IMR-90 (cell line): ENCODE measurements around the gene LGALS9. TPM values are rescaled to one million over a fixed set of nuclear protein-coding genes. Genes with fewer than 3 reads are reported as not detected.

ENCODE experiments used
- ATAC-seq: fragments of 200-7000 bp; cut with Tn5 transposase; 2 replicates; pipeline ENCODE4 v1.9.1; 2020; ENCODE audit warnings: low read depth, mild to moderate bottlenecking, moderate library complexity
- BruUV-seq: library from RNA; stranded (reverse); fragments of 400-500 nt; replicated peaks from 2 replicates; lab custom pipeline; 2021; lab: Mats Ljungman, UMichigan
- CTCF ChIA-PET: fragments of 300-600 bp; formaldehyde crosslinking; extraction: SDS; loops from one replicate; lab custom pipeline; 2021; ENCODE audit warnings: antibody characterized with exemption; lab: Yijun Ruan, JAX
- POLR2A ChIA-PET: fragments of 300-600 bp; sonication (Branson Sonifier 250); formaldehyde crosslinking; loops from one replicate; lab custom pipeline; 2022; ENCODE audit warnings: antibody characterized with exemption; ENCODE audit not compliant: unreplicated experiment; lab: Charles Lee
- DNase-seq: peaks from one replicate; pipeline ENCODE4 v3.0.0; 2013
- H2AFZ ChIP-seq: replicated peaks from 2 replicates; pipeline ENCODE3; 2013; ENCODE audit warnings: low read length, mild to moderate bottlenecking; ENCODE audit not compliant: poor library complexity
- H2AK5ac ChIP-seq: 2 replicates; pipeline ENCODE4 v1.6.1; 2013; ENCODE audit warnings: low read depth, low read length, inconsistent platforms
- H2AK9ac ChIP-seq: replicated peaks from 2 replicates; pipeline ENCODE3; 2013; ENCODE audit warnings: mild to moderate bottlenecking, low read depth, low read length, moderate library complexity; ENCODE audit not compliant: poor library complexity
- H2BK120ac ChIP-seq: 2 replicates; pipeline ENCODE4 v1.6.1; 2013; ENCODE audit warnings: low read depth, low read length, inconsistent platforms
- H2BK15ac ChIP-seq: 3 replicates; pipeline ENCODE4 v1.6.1; 2013; ENCODE audit warnings: low read depth, low read length, inconsistent platforms
- H2BK20ac ChIP-seq: 2 replicates; pipeline ENCODE4 v1.6.1; 2013; ENCODE audit warnings: low read depth, mild to moderate bottlenecking, inconsistent platforms, low read length, moderate library complexity
- H2BK5ac ChIP-seq: 2 replicates; pipeline ENCODE4 v1.6.1; 2013; ENCODE audit warnings: mild to moderate bottlenecking, low read depth, low read length, inconsistent platforms; ENCODE audit not compliant: poor library complexity, severe bottlenecking
- H3K14ac ChIP-seq: replicated peaks from 2 replicates; pipeline ENCODE4 v1.6.1; 2013; ENCODE audit warnings: low read depth, low read length, inconsistent platforms
- H3K18ac ChIP-seq: 2 replicates; pipeline ENCODE4 v1.6.1; 2013; ENCODE audit warnings: low read depth, low read length, control low read depth
- H3K23ac ChIP-seq: 2 replicates; pipeline ENCODE4 v1.6.1; 2013; ENCODE audit warnings: low read depth, low read length, inconsistent platforms
- H3K27ac ChIP-seq: 2 replicates; pipeline ENCODE4 v1.5.1; 2013; ENCODE audit warnings: mild to moderate bottlenecking, control low read depth, low read length; ENCODE audit not compliant: insufficient read depth
- H3K27me3 ChIP-seq: 2 replicates; pipeline ENCODE4 v1.6.1; 2013; ENCODE audit warnings: low read length; ENCODE audit not compliant: control insufficient read depth, insufficient read depth
- H3K36me3 ChIP-seq: 2 replicates; pipeline ENCODE4 v1.6.1; 2013; ENCODE audit warnings: low read length, mixed read lengths; ENCODE audit not compliant: control insufficient read depth, insufficient read depth
- H3K4ac ChIP-seq: 2 replicates; pipeline ENCODE4 v1.6.1; 2013; ENCODE audit warnings: low read depth, low read length, inconsistent platforms
- H3K4me1 ChIP-seq: 2 replicates; pipeline ENCODE4 v1.6.1; 2013; ENCODE audit warnings: low read length, mixed read lengths; ENCODE audit not compliant: control insufficient read depth, insufficient read depth
- H3K4me2 ChIP-seq: 2 replicates; pipeline ENCODE4 v1.6.1; 2013; ENCODE audit warnings: low read depth, mild to moderate bottlenecking, control low read depth, low read length, moderate library complexity
- H3K4me3 ChIP-seq: 2 replicates; pipeline ENCODE4 v1.5.1; 2013; ENCODE audit warnings: low read depth, mild to moderate bottlenecking, control low read depth, low read length, moderate library complexity; ENCODE audit not compliant: insufficient read depth
- H3K56ac ChIP-seq: 2 replicates; pipeline ENCODE4 v1.6.1; 2013; ENCODE audit warnings: low read length, inconsistent platforms; ENCODE audit not compliant: insufficient read depth; ENCODE audit errors: extremely low read depth
- H3K79me1 ChIP-seq, 2 experiments: 2 replicates each; pipeline ENCODE4 v1.6.1; 2013; ENCODE audit warnings: low read length in 2 of 2, inconsistent platforms in 1 of 2, low read depth in 1 of 2
- H3K9ac ChIP-seq: 2 replicates; pipeline ENCODE4 v1.6.1; 2013; ENCODE audit warnings: low read depth, low read length, control low read depth
- H3K9me1 ChIP-seq: 2 replicates; pipeline ENCODE4 v1.6.1; 2013; ENCODE audit warnings: low read length, inconsistent platforms; ENCODE audit not compliant: insufficient read depth
- H3K9me3 ChIP-seq: 2 replicates; pipeline ENCODE4 v1.6.1; 2013; ENCODE audit warnings: low read length; ENCODE audit not compliant: control insufficient read depth, insufficient read depth
- H4K20me1 ChIP-seq: 2 replicates; pipeline ENCODE4 v1.6.1; 2013; ENCODE audit warnings: low read length, inconsistent platforms; ENCODE audit not compliant: insufficient read depth
- H4K5ac ChIP-seq: 2 replicates; pipeline ENCODE4 v1.6.1; 2013; ENCODE audit warnings: mild to moderate bottlenecking, low read depth, low read length, control low read depth
- H4K8ac ChIP-seq, 2 experiments: 2 replicates each; pipeline ENCODE4 v1.6.1; 2013; ENCODE audit warnings: low read depth in 2 of 2, low read length in 2 of 2, control low read depth in 1 of 2, inconsistent platforms in 1 of 2
- H4K91ac ChIP-seq: 2 replicates; pipeline ENCODE4 v1.6.1; 2013; ENCODE audit warnings: low read depth, low read length, inconsistent platforms; ENCODE audit not compliant: insufficient read depth
- CEBPB ChIP-seq: IDR thresholded peaks from 2 replicates; pipeline ENCODE4 v1.6.1; 2012; ENCODE audit warnings: low read depth, low read length, improper control_type of control experiment
- CHD1 ChIP-seq: IDR thresholded peaks from 2 replicates; pipeline ENCODE4 v1.6.1; 2012; ENCODE audit warnings: low read depth, low read length, improper control_type of control experiment
- ELK1 ChIP-seq: fragments of 150-350 bp; IDR thresholded peaks from 2 replicates; pipeline ENCODE4 v1.6.1; 2016; ENCODE audit warnings: low read depth, mild to moderate bottlenecking, low read length, moderate library complexity, borderline replicate concordance
- MAFK ChIP-seq: IDR thresholded peaks from 2 replicates; pipeline ENCODE4 v1.6.1; 2012; ENCODE audit warnings: low read depth, low read length, improper control_type of control experiment
- MAZ ChIP-seq: IDR thresholded peaks from 2 replicates; pipeline ENCODE4 v1.6.1; 2012; ENCODE audit warnings: low read depth, mild to moderate bottlenecking, low read length, improper control_type of control experiment, moderate library complexity, borderline replicate concordance
- MXI1 ChIP-seq: IDR thresholded peaks from 2 replicates; pipeline ENCODE4 v1.6.1; 2012; ENCODE audit warnings: low read depth, mild to moderate bottlenecking, low read length, moderate library complexity, borderline replicate concordance
- POLR2A ChIP-seq: IDR thresholded peaks from 2 replicates; pipeline ENCODE4 v1.6.1; 2012; ENCODE audit warnings: mild to moderate bottlenecking, low read depth, low read length
- SMC3 ChIP-seq: fragments of 150-350 bp; IDR thresholded peaks from 2 replicates; pipeline ENCODE4 v1.6.1; 2016; ENCODE audit warnings: low read depth, mild to moderate bottlenecking, antibody characterized with exemption, low read length, moderate library complexity
- WGBS, 2 experiments: methylation state at CpG; one replicate each; pipeline versions ENCODE4 v1.1.5 to v1.1.7; 2013; ENCODE audit warnings: missing lambda C conversion rate in 2 of 2; ENCODE audit not compliant: insufficient read length in 1 of 2; ENCODE audit errors: extremely low coverage in 2 of 2; 5-methylcytosine and 5-hydroxymethylcytosine counted together
- dilution Hi-C: fragments of 300-500 bp; cut with HindIII; formaldehyde crosslinking; loops from one replicate; pipeline ENCODE4 v1.14.3; 2018; ENCODE audit warnings: low sequenced_read_pairs; ENCODE audit not compliant: unreplicated experiment
- in situ Hi-C: fragments of 300-500 bp; cut with MboI; formaldehyde crosslinking; loops from 3 replicates; pipeline ENCODE4 v1.14.3; 2019; ENCODE audit warnings: low sequenced_read_pairs, inconsistent platforms, mixed read lengths
- intact Hi-C: fragments of 100-400 bp; cut with micrococcal nuclease; formaldehyde crosslinking; loops from 2 replicates; pipeline ENCODE4 v1.10.0; 2022
- polyA plus RNA-seq, 3 experiments: library from polyadenylated mRNA; depleted of rRNA; stranded (reverse); fragments of >200 nt; gene quantifications; 2 replicates each; pipeline ENCODE4 v1.2.3, GENCODE V29; 2012; ENCODE audit warnings: low replicate concordance in 1 of 3
- total RNA-seq: library from RNA; depleted of rRNA; stranded (reverse); fragments of >200 nt; gene quantifications from 2 replicates; pipeline ENCODE4 v1.2.3, GENCODE V29; 2012
- TF ChIP-seq, protein P1 (sequence below): fragments of 150-350 bp; IDR thresholded peaks from 2 replicates; pipeline ENCODE4 v1.6.1; 2017; ENCODE audit warnings: mild to moderate bottlenecking, antibody characterized with exemption, low read length, low read depth
- TF ChIP-seq, protein P2 (sequence below): conservative IDR thresholded peaks from 2 replicates; pipeline ENCODE4 v1.5.1; 2012; ENCODE audit warnings: mild to moderate bottlenecking, low read depth, low read length, improper control_type of control experiment

Gene LGALS9
- total and polyA plus RNA-seq, 2 of the 4 experiments (the other 2 are of a cell fraction): 0.54 to 2.5 TPM

DNA sequence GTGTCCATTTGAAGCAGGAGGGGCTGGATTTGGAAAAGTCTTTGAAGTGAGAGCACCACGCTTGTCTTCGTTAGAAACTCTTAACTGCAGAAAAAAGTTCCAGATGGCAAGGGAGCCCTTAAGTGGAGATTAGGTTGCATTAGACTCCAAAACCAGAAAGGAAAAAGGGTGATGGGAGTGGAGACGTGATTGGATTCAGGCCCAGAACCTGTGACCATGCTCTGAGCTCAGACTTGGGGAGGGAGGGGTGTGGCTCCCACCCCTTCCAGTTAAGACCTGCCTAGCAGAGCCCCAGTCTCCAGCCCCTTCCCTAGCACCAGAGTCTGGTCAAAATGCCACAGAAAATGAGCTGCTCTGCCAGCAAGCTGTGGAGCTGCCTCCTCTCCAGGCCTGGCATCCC is 6.4 kb upstream of the LGALS9 start:
- Histone ChIP-seq H3K27ac (no peak overlapping the region), H3K9ac (no peak overlapping the region), H3K56ac (no peak overlapping the region), H4K5ac (no peak overlapping the region), H2BK20ac (no peak overlapping the region), H3K36me3 (peaks cover 80% of the 10 kb centered on the region), H3K14ac (no peak overlapping the region), H2AK5ac (no peak overlapping the region), H3K23ac (no peak overlapping the region), H3K18ac (no peak overlapping the region), H2AK9ac (no peak overlapping the region), H2BK5ac (no peak overlapping the region), H2BK15ac (no peak overlapping the region), H3K9me1 (peaks cover 4% of the 10 kb centered on the region; the same call in 1 of the 2 replicates), H2BK120ac (no peak overlapping the region), H2AFZ (no peak overlapping the region), H3K4me2 (no peak overlapping the region), H3K4ac (no peak overlapping the region), H4K8ac (no peak overlapping the region), H4K91ac (no peak overlapping the region), H3K4me1 (no peaks in the 10 kb centered on the region), H4K20me1 (no peaks in the 10 kb centered on the region), H3K27me3 (no peaks in the 10 kb centered on the region), H3K4me3 (no peak overlapping the region), H3K79me1 (no peaks in the 10 kb centered on the region), H3K9me3 (no peaks in the 10 kb centered on the region)
- dilution Hi-C loops (no loop called here), intact Hi-C loops (no loop called here), in situ Hi-C loops (no loop called here)
- DNase-seq (no peak), ATAC-seq (no peak)
- no peak for TF ChIP-seq ELK1
- no peak for TF ChIP-seq SMC3
- TF ChIP-seq, protein P1, sequence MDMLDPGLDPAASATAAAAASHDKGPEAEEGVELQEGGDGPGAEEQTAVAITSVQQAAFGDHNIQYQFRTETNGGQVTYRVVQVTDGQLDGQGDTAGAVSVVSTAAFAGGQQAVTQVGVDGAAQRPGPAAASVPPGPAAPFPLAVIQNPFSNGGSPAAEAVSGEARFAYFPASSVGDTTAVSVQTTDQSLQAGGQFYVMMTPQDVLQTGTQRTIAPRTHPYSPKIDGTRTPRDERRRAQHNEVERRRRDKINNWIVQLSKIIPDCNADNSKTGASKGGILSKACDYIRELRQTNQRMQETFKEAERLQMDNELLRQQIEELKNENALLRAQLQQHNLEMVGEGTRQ: no peak
- TF ChIP-seq, protein P2, sequence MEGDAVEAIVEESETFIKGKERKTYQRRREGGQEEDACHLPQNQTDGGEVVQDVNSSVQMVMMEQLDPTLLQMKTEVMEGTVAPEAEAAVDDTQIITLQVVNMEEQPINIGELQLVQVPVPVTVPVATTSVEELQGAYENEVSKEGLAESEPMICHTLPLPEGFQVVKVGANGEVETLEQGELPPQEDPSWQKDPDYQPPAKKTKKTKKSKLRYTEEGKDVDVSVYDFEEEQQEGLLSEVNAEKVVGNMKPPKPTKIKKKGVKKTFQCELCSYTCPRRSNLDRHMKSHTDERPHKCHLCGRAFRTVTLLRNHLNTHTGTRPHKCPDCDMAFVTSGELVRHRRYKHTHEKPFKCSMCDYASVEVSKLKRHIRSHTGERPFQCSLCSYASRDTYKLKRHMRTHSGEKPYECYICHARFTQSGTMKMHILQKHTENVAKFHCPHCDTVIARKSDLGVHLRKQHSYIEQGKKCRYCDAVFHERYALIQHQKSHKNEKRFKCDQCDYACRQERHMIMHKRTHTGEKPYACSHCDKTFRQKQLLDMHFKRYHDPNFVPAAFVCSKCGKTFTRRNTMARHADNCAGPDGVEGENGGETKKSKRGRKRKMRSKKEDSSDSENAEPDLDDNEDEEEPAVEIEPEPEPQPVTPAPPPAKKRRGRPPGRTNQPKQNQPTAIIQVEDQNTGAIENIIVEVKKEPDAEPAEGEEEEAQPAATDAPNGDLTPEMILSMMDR: no peak
- TF ChIP-seq MAFK: no peak
- TF ChIP-seq MAZ: no peak
- TF ChIP-seq MXI1: no peak
- no peak for TF ChIP-seq CEBPB
- TF ChIP-seq CHD1: no peak
- TF ChIP-seq POLR2A: no peak
- ChIA-PET CTCF (no interaction called here), POLR2A (no interaction called here)
- TSS peak; percentile 32 for BruUV-seq
- 100% methylated on average over 2 of the region's 3 CpGs; no CpG with 5 or more reads in 1 of the 2 experiments for WGBS, 2 experiments
